Mesenchymal stem cell (in vitro differentiated cells and primary cell): ENCODE data around the gene NSMF.

Experiments
- DNase-seq: peaks from one replicate; pipeline ENCODE4 v3.0.0-alpha.2; 2013
- H2AFZ ChIP-seq: one replicate; pipeline ENCODE4 v1.6.1; 2013; ENCODE audit warnings: low read depth, mild to moderate bottlenecking, control low read depth, inconsistent platforms, low read length, moderate library complexity
- H2AK5ac ChIP-seq: 2 replicates; pipeline ENCODE4 v1.6.1; 2013; ENCODE audit warnings: low read length, moderate library complexity, mild to moderate bottlenecking, inconsistent platforms; ENCODE audit not compliant: severe bottlenecking
- H2BK120ac ChIP-seq: one replicate; pipeline ENCODE4 v1.6.1; 2013; ENCODE audit warnings: low read depth, mild to moderate bottlenecking, inconsistent platforms, low read length, moderate library complexity
- H2BK12ac ChIP-seq, 2 experiments: one replicate each; pipeline ENCODE4 v1.6.1; 2013; ENCODE audit warnings: inconsistent platforms in 2 of 2, low read length in 2 of 2, mild to moderate bottlenecking in 2 of 2, moderate library complexity in 2 of 2, control low read depth in 1 of 2
- H2BK15ac ChIP-seq: one replicate; pipeline ENCODE4 v1.6.1; 2013; ENCODE audit warnings: mild to moderate bottlenecking, low read depth, inconsistent platforms; ENCODE audit not compliant: poor library complexity, severe bottlenecking
- H2BK5ac ChIP-seq: 2 replicates; pipeline ENCODE4 v1.6.1; 2013; ENCODE audit warnings: low read depth, mild to moderate bottlenecking, low read length, control low read depth, inconsistent platforms; ENCODE audit not compliant: poor library complexity, severe bottlenecking
- H3K14ac ChIP-seq, 2 experiments: one replicate each; pipeline ENCODE4 v1.6.1; 2013; ENCODE audit warnings: inconsistent platforms in 2 of 2, low read length in 2 of 2, control low read depth in 1 of 2, mild to moderate bottlenecking in 1 of 2, moderate library complexity in 1 of 2
- H3K18ac ChIP-seq, 2 experiments: one replicate each; pipeline ENCODE4 v1.6.1; 2013; ENCODE audit warnings: inconsistent platforms in 2 of 2, low read length in 2 of 2, control low read depth in 1 of 2, low read depth in 1 of 2, mild to moderate bottlenecking in 1 of 2
- H3K23ac ChIP-seq, 2 experiments: one replicate each; pipeline ENCODE4 v1.6.1; 2013; ENCODE audit warnings: inconsistent platforms in 2 of 2, low read length in 2 of 2, mild to moderate bottlenecking in 2 of 2, moderate library complexity in 2 of 2, control low read depth in 1 of 2
- H3K27ac ChIP-seq: 2 replicates; pipeline ENCODE4 v1.5.1; 2013; ENCODE audit warnings: mild to moderate bottlenecking, moderate library complexity, low read length, control low read depth, inconsistent platforms; ENCODE audit not compliant: poor library complexity, severe bottlenecking
- H3K27me3 ChIP-seq, 2 experiments: 2 replicates each; pipeline versions ENCODE4 v1.6.1 to v1.7.0; 2013; ENCODE audit warnings: low read length in 2 of 2, mild to moderate bottlenecking in 2 of 2, moderate library complexity in 2 of 2, control low read depth in 1 of 2, inconsistent platforms in 1 of 2; ENCODE audit not compliant: control insufficient read depth in 1 of 2, insufficient read depth in 1 of 2
- H3K36me3 ChIP-seq, 2 experiments: 2 replicates each; pipeline versions ENCODE4 v1.6.1 to v1.7.0; 2013; ENCODE audit warnings: low read length in 2 of 2, control low read depth in 1 of 2, inconsistent platforms in 1 of 2, low read depth in 1 of 2, mild to moderate bottlenecking in 1 of 2; ENCODE audit not compliant: insufficient read depth in 2 of 2, control insufficient read depth in 1 of 2
- H3K4ac ChIP-seq, 2 experiments: one replicate each; pipeline ENCODE4 v1.6.1; 2013; ENCODE audit warnings: inconsistent platforms in 2 of 2, low read length in 2 of 2, mild to moderate bottlenecking in 2 of 2, moderate library complexity in 2 of 2, control low read depth in 1 of 2, low read depth in 1 of 2
- H3K4me1 ChIP-seq: 2 replicates; pipeline ENCODE4 v1.6.1; 2013; ENCODE audit warnings: low read depth, low read length, control low read depth; ENCODE audit not compliant: control insufficient read depth, insufficient read depth
- H3K4me2 ChIP-seq: 2 replicates; pipeline ENCODE4 v1.6.1; 2013; ENCODE audit warnings: low read length, mild to moderate bottlenecking, inconsistent platforms; ENCODE audit not compliant: poor library complexity, severe bottlenecking
- H3K4me3 ChIP-seq, 2 experiments: 2 replicates each; pipeline versions ENCODE4 v1.5.1 to v1.7.0; 2013; ENCODE audit warnings: low read length in 2 of 2, mild to moderate bottlenecking in 2 of 2, control low read depth in 1 of 2, low read depth in 1 of 2; ENCODE audit not compliant: insufficient read depth in 1 of 2
- H3K79me1 ChIP-seq: replicated peaks from 2 replicates; pipeline ENCODE4 v1.6.1; 2013; ENCODE audit warnings: mild to moderate bottlenecking, control low read depth, low read length, inconsistent platforms; ENCODE audit not compliant: poor library complexity, severe bottlenecking
- H3K9ac ChIP-seq: 2 replicates; pipeline ENCODE4 v1.7.0; 2013; ENCODE audit warnings: mild to moderate bottlenecking, low read length, moderate library complexity
- H3K9me3 ChIP-seq: 2 replicates; pipeline ENCODE4 v1.7.0; 2013; ENCODE audit warnings: mild to moderate bottlenecking, low read length; ENCODE audit not compliant: control insufficient read depth
- H4K8ac ChIP-seq: one replicate; pipeline ENCODE4 v1.6.1; 2013; ENCODE audit warnings: inconsistent platforms, mild to moderate bottlenecking, low read length, moderate library complexity
- H4K91ac ChIP-seq: one replicate; pipeline ENCODE4 v1.6.1; 2013; ENCODE audit warnings: mild to moderate bottlenecking, low read length, inconsistent platforms
- WGBS: methylation state at CpG from one replicate; pipeline ENCODE4 v1.1.7; 2013; ENCODE audit warnings: mixed read lengths; 5-methylcytosine and 5-hydroxymethylcytosine counted together

The NSMF gene

GRCh38 chr9:137505421-137506140, 46.4 kb upstream of the NSMF start:
- no peak overlapping the region for H3K4ac ChIP-seq
- no peak overlapping the region for H3K4me2 ChIP-seq
- no peak overlapping the region for H3K9ac ChIP-seq
- 90% methylated on average over 28 of the region's 28 CpGs for WGBS
- no peak overlapping the region for H3K14ac ChIP-seq
- peaks cover 4 to 8% of the 10 kb centered on the region in 2 experiments for H3K36me3 ChIP-seq
- peaks cover 3% of the 10 kb centered on the region for H3K9me3 ChIP-seq
- no peak overlapping the region for H3K18ac ChIP-seq
- no peak overlapping the region for H2AK5ac ChIP-seq
- no peak overlapping the region for H3K4me3 ChIP-seq
- no peak overlapping the region for H4K8ac ChIP-seq
- H2AFZ ChIP-seq: no peak overlapping the region
- H2BK15ac ChIP-seq: no peak overlapping the region
- peaks cover 4% of the 10 kb centered on the region for H3K4me1 ChIP-seq
- H4K91ac ChIP-seq: no peak overlapping the region
- H3K79me1 ChIP-seq: no peaks in the 10 kb centered on the region
- no peak overlapping the region for H3K27ac ChIP-seq
- H3K27me3 ChIP-seq: no peaks in the 10 kb centered on the region
- no peak overlapping the region for H2BK120ac ChIP-seq
- DNase-seq: no peak
- H2BK12ac ChIP-seq: no peak overlapping the region
- H3K23ac ChIP-seq: no peak overlapping the region
- H2BK5ac ChIP-seq: no peak overlapping the region

GRCh38 chr9:137504432-137504777, 45.3 kb upstream of the NSMF start:
- H3K27ac ChIP-seq: no peak overlapping the region
- H3K9me3 ChIP-seq: peaks cover 1% of the 10 kb centered on the region
- no peak for DNase-seq
- peaks cover 4 to 6% of the 10 kb centered on the region in 2 experiments for H3K36me3 ChIP-seq
- peaks cover 4% of the 10 kb centered on the region for H3K4me1 ChIP-seq
- WGBS: 89% methylated on average over 7 of the region's 7 CpGs
- H2AK5ac ChIP-seq: no peak overlapping the region
- no peak overlapping the region for H4K91ac ChIP-seq
- H2AFZ ChIP-seq: no peak overlapping the region
- no peak overlapping the region for H3K23ac ChIP-seq
- H3K14ac ChIP-seq: no peak overlapping the region
- no peak overlapping the region for H2BK120ac ChIP-seq
- no peak overlapping the region for H4K8ac ChIP-seq
- H2BK5ac ChIP-seq: no peak overlapping the region
- no peak overlapping the region for H3K4ac ChIP-seq
- H3K79me1 ChIP-seq: no peaks in the 10 kb centered on the region
- no peak overlapping the region for H3K18ac ChIP-seq
- H2BK12ac ChIP-seq: no peak overlapping the region
- no peak overlapping the region for H2BK15ac ChIP-seq
- H3K27me3 ChIP-seq: no peaks in the 10 kb centered on the region
- H3K4me2 ChIP-seq: no peak overlapping the region
- no peak overlapping the region for H3K9ac ChIP-seq
- no peak overlapping the region for H3K4me3 ChIP-seq

- no peak for DNase-seq
- Histone ChIP-seq H2BK15ac (no peak overlapping the region), H3K79me1 (no peaks in the 10 kb centered on the region), H3K4me1 (peaks cover 4% of the 10 kb centered on the region), H3K9me3 (no peaks in the 10 kb centered on the region), H3K9ac (no peak overlapping the region), H3K18ac (no peak overlapping the region), H3K27ac (no peak overlapping the region), H3K36me3 (peaks cover 0 to 8% of the 10 kb centered on the region in 2 experiments), H2BK5ac (no peak overlapping the region), H3K4ac (no peak overlapping the region), H3K23ac (no peak overlapping the region), H4K91ac (no peak overlapping the region), H2AK5ac (no peak overlapping the region), H3K4me3 (no peak overlapping the region), H2BK12ac (no peak overlapping the region), H4K8ac (no peak overlapping the region), H3K14ac (no peak overlapping the region), H2BK120ac (no peak overlapping the region), H3K27me3 (no peaks in the 10 kb centered on the region), H3K4me2 (no peak overlapping the region), H2AFZ (no peak overlapping the region)
- WGBS: 89% methylated on average over 18 of the region's 36 CpGs
Observed at GRCh38 chr9:137502008-137502911, 43.1 kb upstream of the NSMF start.

GRCh38 chr9:137501457-137501856, 42.3 kb upstream of the NSMF start:
- Histone ChIP-seq H3K23ac (no peak overlapping the region), H2AK5ac (no peak overlapping the region), H2BK120ac (no peak overlapping the region), H2BK12ac (no peak overlapping the region), H3K14ac (no peak overlapping the region), H2AFZ (no peak overlapping the region), H3K9ac (no peak overlapping the region), H2BK15ac (no peak overlapping the region), H3K36me3 (peaks cover 0 to 3% of the 10 kb centered on the region in 2 experiments), H2BK5ac (no peak overlapping the region), H3K4ac (no peak overlapping the region), H3K18ac (no peak overlapping the region), H3K79me1 (no peaks in the 10 kb centered on the region), H3K4me1 (no peaks in the 10 kb centered on the region), H3K27me3 (no peaks in the 10 kb centered on the region), H3K4me2 (no peak overlapping the region), H4K8ac (no peak overlapping the region), H3K27ac (no peak overlapping the region), H4K91ac (no peak overlapping the region), H3K4me3 (no peak overlapping the region), H3K9me3 (no peaks in the 10 kb centered on the region)
- no peak for DNase-seq
- WGBS: 88% methylated on average over 12 of the region's 12 CpGs
